Gastroesophageal sphincter (tissue), 4 donors: ENCODE data around the gene KRTAP13-2. TPM values are rescaled to one million over a fixed set of nuclear protein-coding genes. Genes with fewer than 3 reads are reported as not detected.

Experiments used
- ATAC-seq: fragments of 150-250 bp; one replicate; pipeline ENCODE4 v1.9.1; 2016; ENCODE audit warnings: mild to moderate bottlenecking, moderate library complexity
- H3K27ac ChIP-seq, 4 donors: fragments of 200-600 bp; sonication (generic) in 3 of 4; 1 replicate in 3 of 4; 2 replicates in 1 of 4; pipeline ENCODE4 v1.5.1; 2016 to 2019
- H3K27me3 ChIP-seq: fragments of 200-600 bp; sonication (generic); one replicate; pipeline ENCODE4 v1.5.1; 2019
- H3K36me3 ChIP-seq, 2 donors: fragments of 200-600 bp; sonication (generic); one replicate each; pipeline ENCODE4 v1.5.1; 2019; ENCODE audit warnings: control low read depth in 1 of 2
- H3K4me1 ChIP-seq, 3 donors: fragments of 200-600 bp; sonication (generic); 1 replicate in 2 of 3; 2 replicates in 1 of 3; pipeline ENCODE4 v1.5.1; 2016 to 2019; ENCODE audit warnings: control low read depth in 2 of 3
- H3K4me3 ChIP-seq, 2 donors: fragments of 200-600 bp; sonication (generic); one replicate each; pipeline ENCODE4 v1.5.1; 2019; ENCODE audit warnings: mild to moderate bottlenecking in 1 of 2, moderate library complexity in 1 of 2
- H3K9me3 ChIP-seq, 3 donors: fragments of 200-600 bp; sonication (generic); one replicate each; pipeline ENCODE4 v1.5.1; 2017 to 2019; ENCODE audit warnings: control low read depth in 2 of 3
- EP300 ChIP-seq: sonication (generic); formaldehyde crosslinking; IDR thresholded peaks from one replicate; pipeline ENCODE4 v1.6.1; 2017; ENCODE audit warnings: antibody characterized with exemption, mild to moderate bottlenecking
- POLR2A ChIP-seq, 2 donors: fragments of 450-650 bp; IDR thresholded peaks; one replicate each; pipeline ENCODE4 v1.6.1; 2017; ENCODE audit warnings: antibody characterized with exemption in 2 of 2, mild to moderate bottlenecking in 2 of 2, moderate library complexity in 1 of 2
- POLR2AphosphoS5 ChIP-seq: sonication (generic); formaldehyde crosslinking; IDR thresholded peaks from one replicate; pipeline ENCODE4 v1.6.1; 2017; ENCODE audit warnings: antibody characterized with exemption
- WGBS, 2 donors: methylation state at CpG; one replicate each; pipeline ENCODE4 v1.1.5; 2018; ENCODE audit warnings: low coverage in 1 of 2; 5-methylcytosine and 5-hydroxymethylcytosine counted together
- total RNA-seq, 4 donors: library from RNA; depleted of rRNA; stranded (reverse); fragments of >200 nt; gene quantifications; one replicate each; pipeline ENCODE4 v1.1.0, GENCODE V29; 2016
- TF ChIP-seq, protein P1 (sequence below), 4 experiments: fragments of 200-600 bp in 2 of 4; fragments of 450-650 bp in 2 of 4; sonication (generic) in 1 of 4; IDR thresholded peaks; one replicate each; pipeline ENCODE4 v1.5.1; 2017 to 2019; ENCODE audit warnings: antibody characterized with exemption in 4 of 4, mild to moderate bottlenecking in 2 of 4, moderate library complexity in 2 of 4

The KRTAP13-2 gene
- total RNA-seq, 4 donors from 2014 or later: not detected

DNA sequence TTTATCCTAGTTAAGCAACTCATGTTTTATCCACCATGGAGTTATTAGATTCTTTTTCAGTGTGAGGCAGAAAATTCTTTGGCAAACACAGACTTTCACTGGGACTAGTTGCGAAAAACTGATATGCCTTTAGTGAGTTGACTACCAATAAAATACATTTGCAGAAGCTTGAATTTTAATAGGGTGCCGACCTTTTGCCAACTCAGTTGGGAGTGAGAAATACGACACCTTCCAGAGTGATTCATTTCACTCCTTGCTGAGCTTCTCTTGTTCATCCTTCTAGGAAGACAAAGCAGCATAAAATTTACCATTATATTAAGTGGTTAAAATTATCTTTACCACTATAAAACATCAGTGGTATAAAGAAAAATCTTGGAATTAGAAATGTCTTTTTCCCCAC lies 22.5 kb downstream of the KRTAP13-2 start:
- TF ChIP-seq, protein P1, sequence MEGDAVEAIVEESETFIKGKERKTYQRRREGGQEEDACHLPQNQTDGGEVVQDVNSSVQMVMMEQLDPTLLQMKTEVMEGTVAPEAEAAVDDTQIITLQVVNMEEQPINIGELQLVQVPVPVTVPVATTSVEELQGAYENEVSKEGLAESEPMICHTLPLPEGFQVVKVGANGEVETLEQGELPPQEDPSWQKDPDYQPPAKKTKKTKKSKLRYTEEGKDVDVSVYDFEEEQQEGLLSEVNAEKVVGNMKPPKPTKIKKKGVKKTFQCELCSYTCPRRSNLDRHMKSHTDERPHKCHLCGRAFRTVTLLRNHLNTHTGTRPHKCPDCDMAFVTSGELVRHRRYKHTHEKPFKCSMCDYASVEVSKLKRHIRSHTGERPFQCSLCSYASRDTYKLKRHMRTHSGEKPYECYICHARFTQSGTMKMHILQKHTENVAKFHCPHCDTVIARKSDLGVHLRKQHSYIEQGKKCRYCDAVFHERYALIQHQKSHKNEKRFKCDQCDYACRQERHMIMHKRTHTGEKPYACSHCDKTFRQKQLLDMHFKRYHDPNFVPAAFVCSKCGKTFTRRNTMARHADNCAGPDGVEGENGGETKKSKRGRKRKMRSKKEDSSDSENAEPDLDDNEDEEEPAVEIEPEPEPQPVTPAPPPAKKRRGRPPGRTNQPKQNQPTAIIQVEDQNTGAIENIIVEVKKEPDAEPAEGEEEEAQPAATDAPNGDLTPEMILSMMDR (IDR thresholded peaks at IDR 0.05): no peak
- TF ChIP-seq POLR2A (IDR thresholded peaks at IDR 0.05): no peak
- no peak for TF ChIP-seq EP300
- no peak for TF ChIP-seq POLR2AphosphoS5
- Histone ChIP-seq H3K4me1 (no peaks in the 10 kb centered on the region), H3K36me3 (no peaks in the 10 kb centered on the region), H3K27me3 (no peaks in the 10 kb centered on the region), H3K9me3 (no peaks in the 10 kb centered on the region), H3K27ac (no peak overlapping the region), H3K4me3 (no peak overlapping the region)
- no peak for ATAC-seq
- WGBS, 2 donors: 27 to 48% methylated on average over 3 of the region's 3 CpGs

DNA sequence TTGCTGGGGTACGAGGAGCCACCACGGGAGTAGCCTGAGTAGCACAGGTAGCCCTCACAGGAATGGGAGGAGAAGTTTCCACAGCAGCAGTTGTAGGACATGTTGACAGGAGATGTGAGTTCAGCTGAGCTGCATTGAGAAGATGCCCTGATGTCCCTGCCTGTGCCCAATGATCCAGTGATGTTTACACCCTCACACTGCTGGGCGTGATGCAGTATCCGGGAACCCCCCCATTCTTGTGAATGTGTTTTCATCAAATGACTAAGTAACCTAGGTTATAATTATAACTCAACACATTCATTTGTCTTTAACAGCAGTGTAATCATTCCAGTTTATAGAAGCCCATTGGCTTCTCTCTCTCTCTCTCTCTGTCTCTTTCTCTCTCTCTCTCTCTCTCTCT lies 23.6 kb downstream of the KRTAP13-2 start, which contains the start of gene KRTAP23-1:
TSS of gene KRTAP23-1 (minus strand) at position 101 of the 400 bp plus-strand sequence. CDS start at position 101, 0 bp downstream.
- no peaks in the 10 kb centered on the region for H3K36me3 ChIP-seq
- H3K27me3 ChIP-seq: no peaks in the 10 kb centered on the region
- H3K9me3 ChIP-seq: no peaks in the 10 kb centered on the region
- no peak for ATAC-seq
- H3K4me1 ChIP-seq: no peaks in the 10 kb centered on the region
- TF ChIP-seq EP300: no peak
- no peak within 1 kb of the TSS for H3K4me3 ChIP-seq
- H3K27ac ChIP-seq: no peak within 1 kb of the TSS
- WGBS, 2 donors: 87 to 89% methylated on average over 2 of the region's 4 CpGs

DNA sequence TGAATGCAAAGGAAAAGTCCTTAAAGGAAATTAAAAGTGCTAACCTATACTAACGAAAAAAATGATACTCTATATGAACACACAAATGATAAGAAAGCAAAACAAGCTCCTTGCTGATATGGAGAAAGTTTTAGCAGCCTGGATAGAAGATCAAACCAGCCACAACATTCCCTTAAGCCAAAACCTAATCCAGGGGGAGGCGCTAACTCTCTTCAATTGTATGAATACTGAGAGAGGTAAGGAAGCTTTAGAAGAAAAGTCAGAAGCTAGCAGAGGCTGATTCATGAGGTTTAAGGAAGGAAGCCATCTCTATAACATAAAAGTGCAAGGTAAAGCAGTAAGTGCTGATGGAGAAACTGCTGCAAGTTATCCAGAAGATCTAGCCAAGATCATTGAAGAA lies 27.1 kb downstream of the KRTAP13-2 start:
- Histone ChIP-seq H3K27me3 (no peaks in the 10 kb centered on the region), H3K9me3 (no peaks in the 10 kb centered on the region), H3K27ac (no peak overlapping the region), H3K4me1 (no peaks in the 10 kb centered on the region), H3K4me3 (no peak overlapping the region), H3K36me3 (no peaks in the 10 kb centered on the region)
- TF ChIP-seq, protein P1 (IDR thresholded peaks at IDR 0.05): no peak
- no peak for TF ChIP-seq EP300
- no peak for ATAC-seq
- 62 to 83% methylated on average over 2 of the region's 2 CpGs for WGBS, 2 donors

DNA sequence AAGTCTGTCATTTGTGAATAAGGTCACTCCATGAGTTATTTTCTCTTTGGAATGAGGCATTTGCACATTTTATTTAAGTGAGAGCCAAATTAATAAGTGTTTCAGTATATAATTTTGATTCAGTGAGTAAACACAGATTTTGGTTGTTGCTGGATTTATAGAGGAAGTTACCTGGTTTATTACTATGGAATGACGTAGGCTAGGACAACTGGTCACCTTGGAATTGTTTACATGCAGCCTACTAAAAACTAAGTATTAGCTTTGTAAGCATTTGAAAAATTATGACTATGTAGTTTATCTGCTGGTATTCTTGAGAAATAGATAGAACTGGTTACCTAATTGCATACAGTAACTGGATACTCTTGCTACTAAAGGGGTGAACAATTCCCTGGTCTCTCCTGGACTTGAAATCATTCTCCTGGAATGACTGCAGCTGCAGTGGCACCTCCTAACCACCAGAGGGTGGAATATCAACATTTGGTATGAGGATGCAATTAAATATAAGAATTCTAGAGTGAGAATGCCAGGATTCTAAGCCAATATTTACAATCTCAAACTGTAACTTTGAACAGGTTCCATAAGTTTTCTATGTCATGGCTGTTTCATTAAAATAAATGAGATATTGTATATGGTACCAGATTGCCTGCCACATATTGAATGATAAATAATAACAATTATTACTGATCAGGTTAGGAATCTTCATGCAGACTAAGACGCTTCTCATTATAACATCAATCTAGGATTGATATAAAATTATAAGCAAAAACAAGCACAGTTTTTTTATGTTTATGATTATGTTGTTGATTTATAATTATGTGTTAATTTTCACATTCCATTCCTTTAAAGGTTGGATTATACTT lies 31.1 kb downstream of the KRTAP13-2 start:
- Histone ChIP-seq H3K27ac (no peak overlapping the region), H3K27me3 (no peaks in the 10 kb centered on the region), H3K36me3 (no peaks in the 10 kb centered on the region), H3K4me3 (no peak overlapping the region), H3K9me3 (no peaks in the 10 kb centered on the region), H3K4me1 (no peaks in the 10 kb centered on the region)
- TF ChIP-seq, protein P1 (IDR thresholded peaks at IDR 0.05): peak; percentile 34 to 65 (median 46)
- TF ChIP-seq POLR2A (IDR thresholded peaks at IDR 0.05): no peak
- TF ChIP-seq POLR2AphosphoS5: no peak
- TF ChIP-seq EP300: no peak
- ATAC-seq: no peak
- 83 to 93% methylated on average over 2 of the region's 2 CpGs for WGBS, 2 donors

DNA sequence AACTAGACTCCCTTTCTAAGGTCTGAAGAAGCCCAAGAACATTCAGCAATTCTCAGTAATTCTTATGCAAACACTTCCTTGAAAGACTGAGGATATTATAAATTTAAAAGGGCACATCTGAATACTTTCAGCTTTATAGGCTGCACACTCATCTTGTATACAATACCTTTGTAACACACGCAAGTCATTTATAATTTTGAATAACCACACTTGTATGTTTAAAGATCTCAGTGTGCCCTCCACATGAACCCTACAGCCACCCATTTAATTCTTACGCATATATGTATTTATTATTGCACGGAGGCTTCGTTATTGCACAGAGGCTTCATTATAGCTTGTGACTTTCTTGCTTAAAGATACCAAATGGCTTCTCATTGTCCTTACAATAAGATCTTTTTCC lies 33.4 kb downstream of the KRTAP13-2 start:
- H3K9me3 ChIP-seq: no peaks in the 10 kb centered on the region
- no peak for TF ChIP-seq POLR2AphosphoS5
- no peak for TF ChIP-seq POLR2A (IDR thresholded peaks at IDR 0.05)
- TF ChIP-seq, protein P1 (IDR thresholded peaks at IDR 0.05): no peak
- no peak for TF ChIP-seq EP300
- no peak overlapping the region for H3K27ac ChIP-seq
- H3K27me3 ChIP-seq: no peaks in the 10 kb centered on the region
- H3K36me3 ChIP-seq: no peaks in the 10 kb centered on the region
- H3K4me1 ChIP-seq: no peaks in the 10 kb centered on the region
- H3K4me3 ChIP-seq: no peak overlapping the region
- no peak for ATAC-seq
- 18 to 40% methylated on average over 4 of the region's 4 CpGs for WGBS, 2 donors
